ENCODE data around the gene SPATA9. TPM values are rescaled to one million over a fixed set of nuclear protein-coding genes. Genes with fewer than 3 reads are reported as not detected.

The SPATA9 gene
- total and polyA plus RNA-seq, 2 donors (not counting 3 experiments of a cell fraction or from before 2014, with no cell fraction given), result 0.07 TPM; not detected in 1

DNA sequence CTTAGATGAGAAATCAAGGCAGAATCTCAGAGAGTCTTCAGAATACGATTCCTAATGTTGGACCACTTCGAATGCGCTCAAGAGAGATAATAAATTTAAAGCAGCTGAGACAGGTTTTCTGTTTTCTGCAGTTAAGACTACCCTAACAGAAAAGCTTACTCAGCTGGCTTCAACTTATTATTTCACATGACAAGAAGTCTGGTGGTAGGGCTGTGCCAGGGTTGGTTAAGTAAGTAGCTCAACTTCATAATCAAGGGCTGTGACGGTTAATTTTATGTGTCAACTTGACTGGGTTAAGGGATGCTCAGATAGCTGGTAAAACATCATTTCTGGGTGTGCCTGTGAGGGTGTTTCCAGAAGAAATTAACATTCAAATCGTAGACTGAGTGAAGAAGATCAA lies 59.1 kb downstream of the SPATA9 start:
- H3K27me3 ChIP-seq (ENCODE audit: control insufficient read depth in 2 of 2, insufficient read depth in 2 of 2, low read length in 2 of 2), result no peaks in the 10 kb centered on the region
- POLR2A ChIA-PET, result no interaction called here
- no peak overlapping the region for H3K27ac ChIP-seq (ENCODE audit: insufficient read depth, low read depth, low read length)
- no peaks in the 10 kb centered on the region for H3K36me3 ChIP-seq (ENCODE audit: control insufficient read depth in 2 of 2, extremely low read depth in 1 of 2, insufficient read depth in 2 of 2, low read length in 2 of 2)
- no peaks in the 10 kb centered on the region for H3K9me1 ChIP-seq (replicated peaks; ENCODE audit: control insufficient read depth, extremely low read depth, insufficient read depth, low read length)
- no peak overlapping the region for H3K4me2 ChIP-seq (ENCODE audit: insufficient read depth, low read length)
- H3K9me3 ChIP-seq (replicated peaks; ENCODE audit: control insufficient read depth, insufficient read depth, low read length), result no peaks in the 10 kb centered on the region
- intact Hi-C loops (cut with micrococcal nuclease) (no loop called here), dilution Hi-C loops (cut with MboI; ENCODE audit: extremely low pct_ligation_motif_present, low sequenced_read_pairs) (no loop called here)
- H3K4me3 ChIP-seq (replicated peaks in 1 of 3; ENCODE audit: insufficient read depth in 1 of 3, low read depth in 1 of 3, low read length in 3 of 3), result no peak overlapping the region
- no peak overlapping the region for H3K9ac ChIP-seq (replicated peaks; ENCODE audit: extremely low read depth, insufficient read depth, low read length)
- TF ChIP-seq EZH2 (IDR thresholded peaks at IDR 0.05; ENCODE audit: borderline replicate concordance, low read depth, low read length, severe bottlenecking) (no peak), POLR2AphosphoS5 (IDR thresholded peaks at IDR 0.05; ENCODE audit: insufficient read depth, low read depth, low read length) (no peak), MAX (IDR thresholded peaks at IDR 0.05; ENCODE audit: insufficient read depth, insufficient read length) (no peak), FOS (IDR thresholded peaks at IDR 0.05; ENCODE audit: borderline replicate concordance, insufficient read depth, low read length) (no peak), MYC (IDR thresholded peaks at IDR 0.05; ENCODE audit: low read depth, low read length) (no peak), JUN (IDR thresholded peaks at IDR 0.05; ENCODE audit: borderline replicate concordance, insufficient read depth, insufficient read length, low read depth) (no peak), POLR2A (IDR thresholded peaks at IDR 0.05; ENCODE audit: low read depth, low read length) (no peak), GATA2 (IDR thresholded peaks at IDR 0.05; ENCODE audit: insufficient read depth, insufficient read length, low read depth, low read length) (no peak)
- TF ChIP-seq, protein P1, sequence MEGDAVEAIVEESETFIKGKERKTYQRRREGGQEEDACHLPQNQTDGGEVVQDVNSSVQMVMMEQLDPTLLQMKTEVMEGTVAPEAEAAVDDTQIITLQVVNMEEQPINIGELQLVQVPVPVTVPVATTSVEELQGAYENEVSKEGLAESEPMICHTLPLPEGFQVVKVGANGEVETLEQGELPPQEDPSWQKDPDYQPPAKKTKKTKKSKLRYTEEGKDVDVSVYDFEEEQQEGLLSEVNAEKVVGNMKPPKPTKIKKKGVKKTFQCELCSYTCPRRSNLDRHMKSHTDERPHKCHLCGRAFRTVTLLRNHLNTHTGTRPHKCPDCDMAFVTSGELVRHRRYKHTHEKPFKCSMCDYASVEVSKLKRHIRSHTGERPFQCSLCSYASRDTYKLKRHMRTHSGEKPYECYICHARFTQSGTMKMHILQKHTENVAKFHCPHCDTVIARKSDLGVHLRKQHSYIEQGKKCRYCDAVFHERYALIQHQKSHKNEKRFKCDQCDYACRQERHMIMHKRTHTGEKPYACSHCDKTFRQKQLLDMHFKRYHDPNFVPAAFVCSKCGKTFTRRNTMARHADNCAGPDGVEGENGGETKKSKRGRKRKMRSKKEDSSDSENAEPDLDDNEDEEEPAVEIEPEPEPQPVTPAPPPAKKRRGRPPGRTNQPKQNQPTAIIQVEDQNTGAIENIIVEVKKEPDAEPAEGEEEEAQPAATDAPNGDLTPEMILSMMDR (IDR thresholded peaks at IDR 0.05; ENCODE audit: extremely low read depth in 1 of 2, insufficient read depth in 1 of 2, low read depth in 1 of 2, low read length in 2 of 2), result no peak
- CTCF ChIA-PET, result interaction anchor here (1.2 to 1.9 kb wide), 2 partner anchors 20 to 23 kb away, joined by 3 to 5 read pairs; partner anchors contain the start of gene RFESD
- DNase-seq (ENCODE audit: low read depth, low spot score) (no peak), FAIRE-seq (no peak)
- H4K20me1 ChIP-seq (replicated peaks; ENCODE audit: control insufficient read depth, extremely low read depth, insufficient read depth, low read length), result no peaks in the 10 kb centered on the region
- H3K79me2 ChIP-seq (ENCODE audit: control insufficient read depth, insufficient read depth, low read length), result no peaks in the 10 kb centered on the region
- peaks cover 22% of the 10 kb centered on the region for H3K4me1 ChIP-seq (ENCODE audit: control insufficient read depth, extremely low read depth, insufficient read depth, low read length)
- H2AFZ ChIP-seq (ENCODE audit: low read depth, low read length), result no peak overlapping the region
- BruUV-seq (replicated peaks), result no TSS peak
